ENCODE measurements around the gene RHBDF2. TPM values are rescaled to one million over a fixed set of nuclear protein-coding genes. Genes with fewer than 3 reads are reported as not detected.

Gene RHBDF2
- total and polyA plus RNA-seq, 3 donors from 2014 or later = 9.7 to 30.2 (median 26.3) TPM

GRCh38 chr17:76544546-76545365 is 43.5 kb upstream of the RHBDF2 start:
- H3K9me3 ChIP-seq = no peaks in the 10 kb centered on the region
- 33 to 44% methylated on average over 7 to 24 of the region's 24 CpGs for WGBS, 2 donors
- no peak for TF ChIP-seq POLR2A (IDR thresholded peaks at IDR 0.05)
- TF ChIP-seq, protein P1, sequence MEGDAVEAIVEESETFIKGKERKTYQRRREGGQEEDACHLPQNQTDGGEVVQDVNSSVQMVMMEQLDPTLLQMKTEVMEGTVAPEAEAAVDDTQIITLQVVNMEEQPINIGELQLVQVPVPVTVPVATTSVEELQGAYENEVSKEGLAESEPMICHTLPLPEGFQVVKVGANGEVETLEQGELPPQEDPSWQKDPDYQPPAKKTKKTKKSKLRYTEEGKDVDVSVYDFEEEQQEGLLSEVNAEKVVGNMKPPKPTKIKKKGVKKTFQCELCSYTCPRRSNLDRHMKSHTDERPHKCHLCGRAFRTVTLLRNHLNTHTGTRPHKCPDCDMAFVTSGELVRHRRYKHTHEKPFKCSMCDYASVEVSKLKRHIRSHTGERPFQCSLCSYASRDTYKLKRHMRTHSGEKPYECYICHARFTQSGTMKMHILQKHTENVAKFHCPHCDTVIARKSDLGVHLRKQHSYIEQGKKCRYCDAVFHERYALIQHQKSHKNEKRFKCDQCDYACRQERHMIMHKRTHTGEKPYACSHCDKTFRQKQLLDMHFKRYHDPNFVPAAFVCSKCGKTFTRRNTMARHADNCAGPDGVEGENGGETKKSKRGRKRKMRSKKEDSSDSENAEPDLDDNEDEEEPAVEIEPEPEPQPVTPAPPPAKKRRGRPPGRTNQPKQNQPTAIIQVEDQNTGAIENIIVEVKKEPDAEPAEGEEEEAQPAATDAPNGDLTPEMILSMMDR (IDR thresholded peaks at IDR 0.05) = no peak
- peak; percentile 80 for DNase-seq
- no peaks in the 10 kb centered on the region for H3K36me3 ChIP-seq (ENCODE audit: low read depth, missing control alignments)
- peaks cover 54% of the 10 kb centered on the region for H3K4me1 ChIP-seq
- no peaks in the 10 kb centered on the region for H3K27me3 ChIP-seq
- intact Hi-C loops (cut with DNase I; ENCODE audit: low total_unique reads) = no loop called here
- peak overlapping the region; percentile 68 to 70 for H3K27ac ChIP-seq
- H3K4me3 ChIP-seq = no peak overlapping the region

- peaks cover 54% of the 10 kb centered on the region for H3K4me1 ChIP-seq
- no peaks in the 10 kb centered on the region for H3K27me3 ChIP-seq
- TF ChIP-seq, protein P1 (IDR thresholded peaks at IDR 0.05) = no peak
- TF ChIP-seq POLR2A (IDR thresholded peaks at IDR 0.05) = no peak
- no peak for DNase-seq
- no peaks in the 10 kb centered on the region for H3K36me3 ChIP-seq (ENCODE audit: low read depth, missing control alignments)
- no peak overlapping the region for H3K4me3 ChIP-seq
- peak overlapping the region; percentile 68 to 70 for H3K27ac ChIP-seq
- H3K9me3 ChIP-seq = no peaks in the 10 kb centered on the region
- WGBS, 2 donors = 46 to 47% methylated on average over 22 of the region's 22 CpGs
- intact Hi-C loops (cut with DNase I; ENCODE audit: low total_unique reads) = no loop called here
Observed at GRCh38 chr17:76543826-76544545, 42.8 kb upstream of the RHBDF2 start.

GRCh38 chr17:76543482-76543825 is 42.2 kb upstream of the RHBDF2 start:
- TF ChIP-seq, protein P1 (IDR thresholded peaks at IDR 0.05) = no peak
- no peak for TF ChIP-seq POLR2A (IDR thresholded peaks at IDR 0.05)
- WGBS, 2 donors = 68 to 80% methylated on average over 1 to 6 of the region's 6 CpGs
- no peaks in the 10 kb centered on the region for H3K27me3 ChIP-seq
- H3K4me1 ChIP-seq = peaks cover 54% of the 10 kb centered on the region
- intact Hi-C loops (cut with DNase I; ENCODE audit: low total_unique reads) = no loop called here
- H3K9me3 ChIP-seq = no peaks in the 10 kb centered on the region
- H3K36me3 ChIP-seq (ENCODE audit: low read depth, missing control alignments) = no peaks in the 10 kb centered on the region
- no peak overlapping the region for H3K4me3 ChIP-seq
- DNase-seq = no peak
- no peak overlapping the region for H3K27ac ChIP-seq

DNA sequence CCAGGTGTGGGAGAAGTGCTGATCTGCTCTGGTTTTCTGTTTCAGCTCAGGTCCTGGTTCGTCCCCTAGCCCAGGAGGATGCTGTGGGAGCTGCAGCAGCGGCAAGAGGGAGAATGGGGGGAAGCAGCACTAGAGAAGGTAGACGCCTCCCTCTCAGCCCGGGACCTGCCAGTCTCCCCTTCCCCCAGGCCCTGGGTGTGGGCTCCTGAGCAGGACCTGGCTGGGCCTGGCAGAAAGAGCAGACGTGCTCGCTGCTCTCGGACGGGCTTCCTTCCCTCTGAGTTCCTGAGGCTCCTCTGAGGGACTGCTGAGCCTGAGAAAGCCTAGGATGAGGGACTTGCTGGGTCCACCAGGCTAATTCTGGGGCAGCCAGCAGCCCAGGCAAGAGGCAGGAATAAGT is 41.8 kb upstream of the RHBDF2 start:
- no peak for TF ChIP-seq POLR2A (IDR thresholded peaks at IDR 0.05)
- TF ChIP-seq, protein P1 (IDR thresholded peaks at IDR 0.05) = no peak
- 81 to 82% methylated on average over 4 to 8 of the region's 8 CpGs for WGBS, 2 donors
- intact Hi-C loops (cut with DNase I; ENCODE audit: low total_unique reads) = no loop called here
- Histone ChIP-seq H3K9me3 (no peaks in the 10 kb centered on the region), H3K4me1 (peaks cover 59% of the 10 kb centered on the region), H3K36me3 (ENCODE audit: low read depth, missing control alignments) (no peaks in the 10 kb centered on the region), H3K27ac (no peak overlapping the region), H3K4me3 (no peak overlapping the region), H3K27me3 (no peaks in the 10 kb centered on the region)
- no peak for DNase-seq

All from testis (tissue), 3 donors.